B cell (primary cell): ENCODE results near the gene CEACAM19. TPM values are rescaled to one million over a fixed set of nuclear protein-coding genes. Genes with fewer than 3 reads are reported as not detected.

Experiments
- ATAC-seq: fragments of 200-7000 bp; cut with Tn5 transposase; one replicate; pipeline ENCODE4 v1.10.0; 2021; ENCODE audit warnings: low read depth, mild to moderate bottlenecking, moderate number of reproducible peaks, moderate library complexity
- CTCF ChIA-PET: fragments of 350-600 bp; sonication (Branson Sonifier 250); formaldehyde crosslinking; loops from one replicate; lab custom pipeline; 2021; ENCODE audit warnings: antibody characterized with exemption, inconsistent platforms; lab: Charles Lee
- POLR2A ChIA-PET: fragments of 350-600 bp; sonication (Branson Sonifier 250); formaldehyde crosslinking; loops from one replicate; lab custom pipeline; 2021; ENCODE audit warnings: antibody characterized with exemption; lab: Charles Lee
- DNase-seq: peaks from one replicate; pipeline ENCODE4 v3.0.0; 2013
- H2AFZ ChIP-seq: 2 replicates; pipeline ENCODE4 v1.6.1; 2012; ENCODE audit warnings: mild to moderate bottlenecking, low read depth, low read length; ENCODE audit not compliant: insufficient read depth, poor library complexity, severe bottlenecking
- H3K27ac ChIP-seq, 2 donors: 1 replicate in 1 of 2; 2 replicates in 1 of 2; pipeline ENCODE4 v1.5.1; 2012 to 2013; ENCODE audit warnings: low read length in 2 of 2, mild to moderate bottlenecking in 2 of 2, moderate library complexity in 1 of 2
- H3K27me3 ChIP-seq, 4 experiments: fragments of 200-600 bp in 1 of 4; sonication (generic) in 1 of 4; replicated peaks in 1 of 4; 1 replicate in 2 of 4; 2 replicates in 2 of 4; pipeline versions ENCODE4 v1.6.1 to v1.7.0; 2013 to 2016; ENCODE audit warnings: low read length in 3 of 4, mild to moderate bottlenecking in 2 of 4, mixed read lengths in 1 of 4, moderate library complexity in 1 of 4; ENCODE audit not compliant: insufficient read depth in 4 of 4, control insufficient read depth in 3 of 4; ENCODE audit errors: control extremely low read depth in 1 of 4
- H3K36me3 ChIP-seq, 2 experiments: replicated peaks in 1 of 2; 1 replicate in 1 of 2; 2 replicates in 1 of 2; pipeline versions ENCODE4 v1.6.1 to v1.7.1; 2013; ENCODE audit warnings: low read length in 1 of 2; ENCODE audit not compliant: insufficient read depth in 2 of 2, control insufficient read depth in 1 of 2; ENCODE audit errors: control extremely low read depth in 1 of 2, extremely low read depth in 1 of 2
- H3K4me1 ChIP-seq, 2 donors: fragments of 200-600 bp in 1 of 2; sonication (generic) in 1 of 2; 1 replicate in 1 of 2; 2 replicates in 1 of 2; pipeline versions ENCODE4 v1.5.1 to v1.6.1; 2013 to 2017; ENCODE audit warnings: low read length in 2 of 2; ENCODE audit not compliant: control insufficient read depth in 2 of 2, insufficient read depth in 2 of 2
- H3K4me2 ChIP-seq: replicated peaks from 2 replicates; pipeline ENCODE3; 2012; ENCODE audit warnings: mild to moderate bottlenecking, low read depth, low read length; ENCODE audit not compliant: poor library complexity, severe bottlenecking
- H3K4me3 ChIP-seq, 5 experiments: fragments of 200-600 bp in 1 of 5; sonication (generic) in 1 of 5; 1 replicate in 3 of 5; 2 replicates in 2 of 5; pipeline versions ENCODE4 v1.5.1 to v1.7.0; 2011 to 2016; ENCODE audit warnings: low read length in 4 of 5, mild to moderate bottlenecking in 4 of 5, low read depth in 2 of 5, control low read depth in 1 of 5, moderate library complexity in 1 of 5; ENCODE audit not compliant: insufficient read depth in 1 of 5; ENCODE audit errors: control extremely low read depth in 1 of 5, extremely low read depth in 1 of 5
- H3K79me2 ChIP-seq: fragments of 200-600 bp; sonication (generic); one replicate; pipeline ENCODE4 v1.6.0; 2016; ENCODE audit warnings: low read length; ENCODE audit not compliant: control insufficient read depth, insufficient read depth
- H3K9ac ChIP-seq: fragments of 200-600 bp; sonication (generic); 2 replicates; pipeline ENCODE4 v1.6.1; 2017; ENCODE audit warnings: mild to moderate bottlenecking, low read length, moderate library complexity
- H3K9me3 ChIP-seq, 3 donors: one replicate each; pipeline versions ENCODE4 v1.6.1 to v1.7.1; 2013; ENCODE audit warnings: low read length in 2 of 3; ENCODE audit not compliant: control insufficient read depth in 2 of 3, insufficient read depth in 1 of 3; ENCODE audit errors: control extremely low read depth in 1 of 3
- H4K20me1 ChIP-seq: 2 replicates; pipeline ENCODE4 v1.6.0; 2012; ENCODE audit warnings: mild to moderate bottlenecking, low read length; ENCODE audit not compliant: insufficient read depth, control insufficient read depth, poor library complexity, severe bottlenecking
- H3K27ac Mint-ChIP-seq: one replicate; pipeline ENCODE4 v1.8.0; 2021; ENCODE audit warnings: mixed read lengths
- H3K27me3 Mint-ChIP-seq: one replicate; pipeline ENCODE4 v1.8.0; 2021; ENCODE audit warnings: mixed read lengths
- H3K4me1 Mint-ChIP-seq: one replicate; pipeline ENCODE4 v1.8.0; 2021; ENCODE audit warnings: mixed read lengths
- H3K4me3 Mint-ChIP-seq: one replicate; pipeline ENCODE4 v1.8.0; 2021; ENCODE audit warnings: mixed read lengths
- H3K9me3 Mint-ChIP-seq: one replicate; pipeline ENCODE4 v1.8.0; 2022; ENCODE audit warnings: mixed read lengths; ENCODE audit not compliant: insufficient read depth
- CTCF ChIP-seq: fragments of 200-600 bp; IDR thresholded peaks from one replicate; pipeline ENCODE4 v1.8.0; 2022; ENCODE audit warnings: antibody characterized with exemption, mild to moderate bottlenecking
- EZH2 ChIP-seq: IDR thresholded peaks from 2 replicates; pipeline ENCODE4 v1.6.1; 2012; ENCODE audit warnings: borderline replicate concordance, low read depth, mild to moderate bottlenecking, moderate library complexity, low read length; ENCODE audit not compliant: insufficient read depth, poor library complexity, severe bottlenecking
- WGBS: methylation state at CpG from one replicate; pipeline ENCODE4 v1.1.5; 2013; ENCODE audit warnings: missing lambda C conversion rate; ENCODE audit not compliant: insufficient coverage; 5-methylcytosine and 5-hydroxymethylcytosine counted together
- intact Hi-C: fragments of 100-400 bp; cut with micrococcal nuclease; formaldehyde crosslinking; loops from one replicate; pipeline ENCODE4 v1.10.0; 2022
- polyA plus RNA-seq: library from polyadenylated mRNA; depleted of rRNA; stranded (reverse); fragments of >200 nt; gene quantifications from 2 replicates; pipeline ENCODE4 v1.2.3, GENCODE V29; 2012
- total RNA-seq, 2 donors: library from RNA; stranded (reverse); fragments of 120-200 nt in 1 of 2; gene quantifications; 1 replicate in 1 of 2; 2 replicates in 1 of 2; pipeline versions ENCODE4 v1.2.3 to v1.2.4, GENCODE V29; 2013 to 2022

The CEACAM19 gene
- total and polyA plus RNA-seq, 2 donors (not counting 1 experiment from before 2014, with no cell fraction given) = not detected

- no peaks in the 10 kb centered on the region for H4K20me1 ChIP-seq
- ATAC-seq (no peak), DNase-seq (no peak)
- H3K9me3 ChIP-seq = no peaks in the 10 kb centered on the region
- no peak overlapping the region for H3K4me3 ChIP-seq
- no peaks in the 10 kb centered on the region for H3K79me2 ChIP-seq
- Mint-ChIP-seq H3K27me3 (peaks cover 13% of the 10 kb centered on the region), H3K4me1 (peaks cover 5% of the 10 kb centered on the region), H3K4me3 (no peak overlapping the region), H3K27ac (no peak overlapping the region), H3K9me3 (no peaks in the 10 kb centered on the region)
- H3K36me3 ChIP-seq = no peaks in the 10 kb centered on the region
- TF ChIP-seq CTCF (no peak), EZH2 (no peak)
- H3K9ac ChIP-seq = no peak overlapping the region
- peaks cover 0 to 8% (median 0%) of the 10 kb centered on the region in 4 experiments for H3K27me3 ChIP-seq
- H2AFZ ChIP-seq = no peak overlapping the region
- ChIA-PET CTCF (no interaction called here), POLR2A (interaction anchor here (0.6 kb wide), 1 partner anchor 354 kb away, joined by 3 read pairs; no protein-coding TSS in a partner anchor)
- no peak overlapping the region for H3K4me2 ChIP-seq
- H3K27ac ChIP-seq = no peak overlapping the region
- peaks cover under 1 to 8% of the 10 kb centered on the region in 2 donors for H3K4me1 ChIP-seq
- intact Hi-C loops = no loop called here
Measured at GRCh38 chr19:44680536-44680935, 9.3 kb downstream of the CEACAM19 start.

DNA sequence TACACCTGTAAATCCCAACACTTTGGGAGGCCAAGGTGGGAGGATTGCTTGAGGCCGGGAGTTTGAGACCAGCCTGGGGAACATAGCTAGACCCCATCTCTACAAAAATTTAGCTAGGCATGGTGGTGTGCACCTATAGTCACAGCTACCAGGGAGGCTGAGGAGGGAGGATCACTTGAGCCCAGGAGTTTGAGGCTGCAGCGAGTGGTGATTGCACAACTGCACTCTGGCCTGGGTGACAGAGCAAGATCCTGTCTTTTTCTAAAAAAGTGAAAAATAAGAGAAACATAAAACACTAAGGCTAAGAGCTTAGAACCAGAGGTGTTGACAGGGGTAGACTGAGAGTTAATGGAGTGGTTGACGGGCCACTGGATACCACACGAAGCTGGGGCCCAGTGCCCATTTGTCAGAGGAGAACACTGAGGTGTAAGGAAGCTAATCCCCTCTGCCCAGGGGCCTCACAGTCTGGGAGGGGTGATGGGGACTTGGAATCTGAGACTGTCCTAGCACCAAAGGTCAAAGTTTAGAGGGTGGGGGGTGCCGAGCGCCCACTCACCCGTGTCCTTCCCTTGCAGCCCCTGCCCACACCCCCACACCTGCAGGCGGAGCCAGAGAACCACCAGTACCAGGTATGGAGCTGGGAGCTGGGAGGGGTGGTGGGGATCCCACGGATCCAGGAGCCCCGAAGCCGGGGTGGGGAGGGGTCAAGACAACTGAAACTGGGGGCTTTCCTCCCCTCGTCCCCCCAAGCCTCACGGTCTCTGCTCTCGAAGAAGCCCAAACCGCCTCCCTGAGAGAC is 10.9 kb downstream of the CEACAM19 start:
- Histone ChIP-seq H4K20me1 (no peaks in the 10 kb centered on the region), H3K9me3 (no peaks in the 10 kb centered on the region), H3K27me3 (peaks cover 0 to 8% (median 0%) of the 10 kb centered on the region in 4 experiments), H3K4me3 (no peak overlapping the region), H3K4me2 (no peak overlapping the region), H2AFZ (no peak overlapping the region), H3K4me1 (peaks cover 8 to 18% of the 10 kb centered on the region in 2 donors), H3K27ac (no peak overlapping the region), H3K79me2 (no peaks in the 10 kb centered on the region), H3K36me3 (no peaks in the 10 kb centered on the region), H3K9ac (no peak overlapping the region)
- H3K9me3 Mint-ChIP-seq = no peaks in the 10 kb centered on the region
- H3K27me3 Mint-ChIP-seq = peaks cover 17% of the 10 kb centered on the region
- DNase-seq (no peak), ATAC-seq (no peak)
- H3K27ac Mint-ChIP-seq = no peak overlapping the region
- no peak overlapping the region for H3K4me3 Mint-ChIP-seq
- ChIA-PET CTCF (interaction anchor here (0.9 to 1.3 kb wide), 5 partner anchors 8 to 102 kb away, joined by 3 to 4 read pairs (median 3); no protein-coding TSS in a partner anchor), POLR2A (no interaction called here)
- no peak for TF ChIP-seq CTCF
- no peak for TF ChIP-seq EZH2
- WGBS = 88% methylated on average over 10 of the region's 15 CpGs
- H3K4me1 Mint-ChIP-seq = peaks cover 15% of the 10 kb centered on the region
- intact Hi-C loops = no loop called here
